ENCODE results near the gene GJA3.

- no peak for TF ChIP-seq CTCF (conservative IDR thresholded peaks at IDR 0.05)
- TF ChIP-seq EZH2 (IDR thresholded peaks at IDR 0.05; ENCODE audit: low read depth) = no peak
These were observed 23.8 kb downstream of the GJA3 start for GRCh38 chr13:20136781-20137703.

All from PC-9 (cell line).